ENCODE data around the gene DENND1A. TPM values are rescaled to one million over a fixed set of nuclear protein-coding genes. Genes with fewer than 3 reads are reported as not detected.
"Not testable (repeated sequence)": the region's sequence is repeated elsewhere in the genome, so short reads cannot be mapped to it uniquely, and the experiment has no call there.

The DENND1A gene
- total RNA-seq, 1 experiment from 2014 or later: 42.5 TPM

DNA sequence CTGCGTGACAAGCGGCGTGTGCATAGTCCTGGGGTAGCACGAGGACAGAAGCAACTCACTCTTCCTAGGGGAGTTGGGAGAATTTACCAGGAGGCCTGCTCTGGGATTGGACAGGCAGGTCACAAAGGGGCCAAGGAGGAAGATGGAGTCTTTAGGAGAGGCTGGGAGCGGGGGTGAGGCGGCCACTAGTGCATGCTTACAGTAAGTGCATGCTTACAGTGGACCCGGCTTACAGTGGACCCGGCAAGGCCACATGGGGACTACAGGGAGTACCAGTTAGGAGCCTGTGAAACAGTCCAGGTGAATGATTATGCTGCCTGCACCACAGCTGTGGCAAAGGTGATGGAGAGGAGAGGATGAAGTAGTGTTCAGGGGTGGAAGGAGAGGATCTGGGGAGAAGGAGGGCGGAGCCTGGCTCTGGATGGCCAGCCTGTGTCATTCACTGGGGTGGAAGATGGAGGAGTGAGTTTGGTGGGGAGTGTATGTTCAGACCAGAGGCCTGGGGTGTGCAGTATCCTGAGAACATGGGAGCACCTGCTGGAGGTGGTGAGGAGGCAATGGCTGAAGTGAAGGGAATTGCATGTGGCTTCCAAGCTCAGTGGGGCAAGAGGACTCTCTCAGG is 495.2 kb downstream of the DENND1A start:
- ChIA-PET POLR2A (interaction anchor here (1.2 kb wide), 1 partner anchor 10 kb away, joined by 3 read pairs; no protein-coding TSS in a partner anchor), CTCF (interaction anchor here (1.2 kb wide), 1 partner anchor 13 kb away, joined by 3 read pairs; no protein-coding TSS in a partner anchor)
- peak overlapping the region; percentile 25 for H3K27ac Mint-ChIP-seq (ENCODE audit: low read depth, unreplicated experiment)

DNA sequence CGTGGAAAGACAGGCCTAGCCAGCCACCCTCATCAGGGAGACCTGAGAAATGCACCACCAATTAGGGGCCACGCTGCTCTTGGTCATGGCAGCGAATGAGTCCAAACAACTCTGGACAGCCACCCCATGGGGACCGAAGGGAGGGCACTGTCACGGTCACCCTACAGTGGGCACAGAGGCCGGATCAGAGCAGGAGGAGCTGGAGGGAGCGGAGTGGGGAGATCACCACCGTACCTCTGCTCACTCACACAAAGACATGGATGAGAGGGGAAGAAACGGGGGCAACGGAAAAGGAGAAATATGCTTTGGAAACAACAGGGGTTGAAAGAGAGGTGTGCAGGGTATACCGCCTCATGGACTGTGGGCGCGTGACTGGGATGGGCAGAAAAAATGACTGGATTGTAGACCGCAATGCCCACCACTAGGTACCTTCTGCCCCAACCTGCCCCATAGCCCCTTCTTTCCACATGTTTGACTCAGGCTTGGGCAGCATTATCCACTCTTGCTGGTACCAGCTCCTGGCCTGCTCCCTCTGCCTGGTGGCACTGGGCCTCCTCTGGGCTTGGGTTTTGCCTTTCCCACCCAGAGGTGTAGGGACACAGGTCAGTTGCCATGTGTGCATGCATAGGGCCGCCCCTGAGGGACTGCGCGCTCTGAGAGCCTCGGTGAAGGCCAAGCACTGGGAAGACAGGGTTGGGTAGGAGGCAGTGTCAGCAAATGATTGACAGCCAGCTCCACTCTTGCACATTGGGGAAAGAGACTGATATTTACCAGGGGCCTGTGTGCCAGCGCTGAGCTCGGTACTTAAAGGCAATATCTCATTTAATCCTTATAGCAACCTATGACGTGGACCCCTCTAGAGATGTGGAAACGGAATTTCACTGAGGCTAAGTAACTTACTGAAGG is 497.3 kb downstream of the DENND1A start:
- Mint-ChIP-seq H3K27ac (ENCODE audit: low read depth, unreplicated experiment) (no peak overlapping the region), H3K4me3 (ENCODE audit: unreplicated experiment) (no peak overlapping the region), H3K4me1 (ENCODE audit: insufficient read depth, unreplicated experiment) (no peaks in the 10 kb centered on the region), H3K27me3 (ENCODE audit: insufficient read depth, unreplicated experiment) (no peaks in the 10 kb centered on the region), H3K36me3 (ENCODE audit: insufficient read depth, unreplicated experiment) (peaks cover 28% of the 10 kb centered on the region), H3K9me3 (ENCODE audit: unreplicated experiment) (no peaks in the 10 kb centered on the region)
- DNase-seq (ENCODE audit: unreplicated experiment): no peak
- ChIA-PET CTCF (no interaction called here), POLR2A (no interaction called here)
- intact Hi-C loops (cut with micrococcal nuclease): no loop called here
- TF ChIP-seq, protein P1, sequence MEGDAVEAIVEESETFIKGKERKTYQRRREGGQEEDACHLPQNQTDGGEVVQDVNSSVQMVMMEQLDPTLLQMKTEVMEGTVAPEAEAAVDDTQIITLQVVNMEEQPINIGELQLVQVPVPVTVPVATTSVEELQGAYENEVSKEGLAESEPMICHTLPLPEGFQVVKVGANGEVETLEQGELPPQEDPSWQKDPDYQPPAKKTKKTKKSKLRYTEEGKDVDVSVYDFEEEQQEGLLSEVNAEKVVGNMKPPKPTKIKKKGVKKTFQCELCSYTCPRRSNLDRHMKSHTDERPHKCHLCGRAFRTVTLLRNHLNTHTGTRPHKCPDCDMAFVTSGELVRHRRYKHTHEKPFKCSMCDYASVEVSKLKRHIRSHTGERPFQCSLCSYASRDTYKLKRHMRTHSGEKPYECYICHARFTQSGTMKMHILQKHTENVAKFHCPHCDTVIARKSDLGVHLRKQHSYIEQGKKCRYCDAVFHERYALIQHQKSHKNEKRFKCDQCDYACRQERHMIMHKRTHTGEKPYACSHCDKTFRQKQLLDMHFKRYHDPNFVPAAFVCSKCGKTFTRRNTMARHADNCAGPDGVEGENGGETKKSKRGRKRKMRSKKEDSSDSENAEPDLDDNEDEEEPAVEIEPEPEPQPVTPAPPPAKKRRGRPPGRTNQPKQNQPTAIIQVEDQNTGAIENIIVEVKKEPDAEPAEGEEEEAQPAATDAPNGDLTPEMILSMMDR (IDR thresholded peaks at IDR 0.05; ENCODE audit: unreplicated experiment): no peak
- no TSS peak for BruUV-seq (replicated peaks)

More for the DNA sequence above, 495.2 kb downstream of the DENND1A start:
- BruUV-seq (replicated peaks): no TSS peak
- intact Hi-C loops (cut with micrococcal nuclease): no loop called here
- no peak for DNase-seq (ENCODE audit: unreplicated experiment)
- no peaks in the 10 kb centered on the region for H3K27me3 Mint-ChIP-seq (ENCODE audit: insufficient read depth, unreplicated experiment)
- H3K9me3 Mint-ChIP-seq (ENCODE audit: unreplicated experiment): no peaks in the 10 kb centered on the region
- TF ChIP-seq, protein P1 (IDR thresholded peaks at IDR 0.05; ENCODE audit: unreplicated experiment): no peak
- no peaks in the 10 kb centered on the region for H3K4me1 Mint-ChIP-seq (ENCODE audit: insufficient read depth, unreplicated experiment)
- peaks cover 34% of the 10 kb centered on the region for H3K36me3 Mint-ChIP-seq (ENCODE audit: insufficient read depth, unreplicated experiment)
- H3K4me3 Mint-ChIP-seq (ENCODE audit: unreplicated experiment): no peak overlapping the region

DNA sequence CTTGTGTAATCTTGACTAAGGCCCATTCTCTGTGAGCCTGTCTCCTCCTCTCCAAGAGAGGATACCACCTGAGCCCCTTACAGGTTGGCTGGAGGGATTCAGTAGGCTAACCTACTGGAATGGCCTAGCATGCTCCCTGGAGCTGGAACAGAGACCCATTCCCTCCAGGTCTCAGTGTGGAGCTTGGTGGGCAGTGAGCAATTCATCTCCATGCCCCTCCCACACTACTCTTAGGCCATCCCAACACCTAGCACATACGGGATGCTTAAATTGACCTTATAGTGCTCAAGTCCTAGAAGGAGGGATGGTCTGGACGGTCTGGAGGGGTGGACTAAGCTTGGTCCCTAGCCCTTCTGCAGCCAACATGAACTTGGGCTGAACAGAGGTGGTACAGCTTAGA is 498.3 kb downstream of the DENND1A start:
- no TSS peak for BruUV-seq (replicated peaks)

DNA sequence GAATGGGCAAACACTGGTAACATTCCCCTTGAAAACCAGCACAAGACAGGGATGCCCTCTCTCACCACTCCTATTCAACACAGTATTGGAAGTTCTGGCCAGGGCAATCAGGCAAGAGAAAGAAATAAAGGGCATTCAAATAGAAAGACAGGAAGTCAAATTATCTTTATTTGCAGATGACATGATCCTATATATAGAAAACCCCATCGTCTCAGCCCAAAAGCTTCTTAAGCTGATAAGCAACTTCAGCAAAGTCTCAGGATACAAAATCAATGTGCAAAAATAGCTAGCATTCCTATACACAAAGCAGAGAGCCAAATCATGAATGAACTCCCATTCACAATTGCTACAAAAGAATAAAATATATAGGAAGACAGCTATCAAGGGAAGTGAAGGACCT is 501.5 kb downstream of the DENND1A start:
- POLR2A ChIA-PET; H3K4me3 Mint-ChIP-seq (ENCODE audit: unreplicated experiment); DNase-seq (ENCODE audit: unreplicated experiment); H3K36me3 Mint-ChIP-seq (ENCODE audit: insufficient read depth, unreplicated experiment); H3K27me3 Mint-ChIP-seq (ENCODE audit: insufficient read depth, unreplicated experiment); BruUV-seq (replicated peaks); H3K9me3 Mint-ChIP-seq (ENCODE audit: unreplicated experiment); H3K4me1 Mint-ChIP-seq (ENCODE audit: insufficient read depth, unreplicated experiment); CTCF ChIA-PET; intact Hi-C loops (cut with micrococcal nuclease); H3K27ac Mint-ChIP-seq (ENCODE audit: low read depth, unreplicated experiment): not testable (repeated sequence)

More for the DNA sequence above, 498.3 kb downstream of the DENND1A start:
- Mint-ChIP-seq H3K4me1 (ENCODE audit: insufficient read depth, unreplicated experiment) (no peaks in the 10 kb centered on the region), H3K9me3 (ENCODE audit: unreplicated experiment) (no peaks in the 10 kb centered on the region), H3K27ac (ENCODE audit: low read depth, unreplicated experiment) (no peak overlapping the region), H3K36me3 (ENCODE audit: insufficient read depth, unreplicated experiment) (peaks cover 21% of the 10 kb centered on the region), H3K27me3 (ENCODE audit: insufficient read depth, unreplicated experiment) (no peaks in the 10 kb centered on the region), H3K4me3 (ENCODE audit: unreplicated experiment) (no peak overlapping the region)
- ChIA-PET CTCF (no interaction called here), POLR2A (no interaction called here)
- intact Hi-C loops (cut with micrococcal nuclease): no loop called here
- DNase-seq (ENCODE audit: unreplicated experiment): no peak
- TF ChIP-seq, protein P1 (IDR thresholded peaks at IDR 0.05; ENCODE audit: unreplicated experiment): no peak
